T-cell (primary cell): ENCODE results near the gene ZCCHC14. TPM values are rescaled to one million over a fixed set of nuclear protein-coding genes. Genes with fewer than 3 reads are reported as not detected.
"Not testable (repeated sequence)": the region's sequence is repeated elsewhere in the genome, so short reads cannot be mapped to it uniquely, and the experiment has no call there.

Source experiments
- ATAC-seq, 4 experiments: fragments of 200-7000 bp in 3 of 4; fragments of 150-1000 bp in 1 of 4; cut with Tn5 transposase; replicated peaks in 1 of 4; 1 replicate in 3 of 4; 2 replicates in 1 of 4; pipeline ENCODE4 v1.10.0; 2021; ENCODE audit warnings: moderate library complexity in 3 of 4, mild to moderate bottlenecking in 2 of 4, moderate number of reproducible peaks in 1 of 4
- CTCF ChIA-PET, 2 donors: fragments of 300-600 bp; sonication (Branson Sonifier 250); formaldehyde crosslinking; loops; one replicate each; lab custom pipeline; 2022; ENCODE audit warnings: antibody characterized with exemption in 2 of 2; lab: Charles Lee
- POLR2A ChIA-PET, 2 donors: fragments of 300-600 bp; sonication (Branson Sonifier 250); formaldehyde crosslinking; loops; one replicate each; lab custom pipeline; 2022; ENCODE audit warnings: antibody characterized with exemption in 2 of 2; lab: Charles Lee
- DNase-seq, 35 experiments: peaks; one replicate each; pipeline versions ENCODE4 v3.0.0 to v3.0.0-alpha.2; 2013 to 2023
- H3K27ac ChIP-seq: one replicate; pipeline ENCODE4 v1.5.1; 2013; ENCODE audit warnings: low read length
- H3K27me3 ChIP-seq, 2 experiments: replicated peaks in 1 of 2; 1 replicate in 1 of 2; 2 replicates in 1 of 2; pipeline versions ENCODE4 v1.6.1 to v1.7.0; 2013; ENCODE audit warnings: low read length in 1 of 2, mixed read lengths in 1 of 2; ENCODE audit not compliant: control insufficient read depth in 2 of 2, insufficient read depth in 2 of 2; ENCODE audit errors: extremely low read depth in 1 of 2
- H3K36me3 ChIP-seq, 2 donors: 1 replicate in 1 of 2; 2 replicates in 1 of 2; pipeline versions ENCODE4 v1.6.1 to v1.7.0; 2013; ENCODE audit warnings: low read length in 1 of 2; ENCODE audit not compliant: control insufficient read depth in 2 of 2, insufficient read depth in 1 of 2; ENCODE audit errors: extremely low read depth in 1 of 2
- H3K4me1 ChIP-seq, 2 experiments: 1 replicate in 1 of 2; 2 replicates in 1 of 2; pipeline versions ENCODE4 v1.6.1 to v1.7.0; 2013; ENCODE audit warnings: low read length in 2 of 2, mixed read lengths in 1 of 2; ENCODE audit not compliant: insufficient read depth in 2 of 2, control insufficient read depth in 1 of 2; ENCODE audit errors: extremely low read depth in 1 of 2
- H3K4me3 ChIP-seq, 2 donors: 1 replicate in 1 of 2; 2 replicates in 1 of 2; pipeline versions ENCODE4 v1.5.1 to v1.7.0; 2013; ENCODE audit warnings: mild to moderate bottlenecking in 2 of 2, low read length in 1 of 2, moderate library complexity in 1 of 2; ENCODE audit not compliant: control insufficient read depth in 1 of 2; ENCODE audit errors: extremely low read depth in 1 of 2
- H3K9me3 ChIP-seq: 2 replicates; pipeline ENCODE4 v1.7.0; 2013
- H3K27ac Mint-ChIP-seq, 2 donors: one replicate each; pipeline ENCODE4 v1.8.0; 2020 to 2021; ENCODE audit warnings: mild to moderate bottlenecking in 2 of 2, mixed read lengths in 2 of 2
- H3K27me3 Mint-ChIP-seq, 2 donors: one replicate each; pipeline ENCODE4 v1.8.0; 2021 to 2022; ENCODE audit warnings: mixed read lengths in 2 of 2
- H3K36me3 Mint-ChIP-seq: one replicate; pipeline ENCODE4 v1.8.0; 2021; ENCODE audit warnings: mixed read lengths
- H3K4me1 Mint-ChIP-seq, 3 donors: one replicate each; pipeline ENCODE4 v1.8.0; 2020 to 2022; ENCODE audit warnings: mixed read lengths in 3 of 3, mild to moderate bottlenecking in 1 of 3
- H3K4me3 Mint-ChIP-seq, 3 donors: one replicate each; pipeline ENCODE4 v1.8.0; 2020 to 2022; ENCODE audit warnings: mild to moderate bottlenecking in 3 of 3, mixed read lengths in 3 of 3, moderate library complexity in 3 of 3
- H3K9me3 Mint-ChIP-seq, 3 donors: one replicate each; pipeline ENCODE4 v1.8.0; 2020 to 2022; ENCODE audit warnings: mixed read lengths in 3 of 3
- WGBS: methylation state at CpG from one replicate; pipeline ENCODE4 v1.1.5; 2013; ENCODE audit warnings: missing lambda C conversion rate; ENCODE audit not compliant: insufficient coverage; 5-methylcytosine and 5-hydroxymethylcytosine counted together
- total RNA-seq, 35 experiments: library from RNA in 6 of 35; stranded (reverse) in 6 of 35; fragments of 120-200 nt in 1 of 35; gene quantifications; one replicate each; pipeline versions ENCODE4 v1.2.1 to v1.2.4 and lab custom pipeline; 2013 to 2026

The ZCCHC14 gene
- total RNA-seq, 5 donors from 2014 or later (not counting 1 experiment from before 2014, with no cell fraction given), result 23.7 to 32.6 (median 27.3) TPM

GRCh38 chr16:87485792-87486191 lies 7.0 kb downstream of the ZCCHC14 start:
- 57% methylated on average over 4 of the region's 4 CpGs for WGBS
- H3K4me1 Mint-ChIP-seq, result peaks cover 87 to 90% (median 89%) of the 10 kb centered on the region in 3 donors
- not testable (repeated sequence) for H3K9me3 Mint-ChIP-seq

DNA sequence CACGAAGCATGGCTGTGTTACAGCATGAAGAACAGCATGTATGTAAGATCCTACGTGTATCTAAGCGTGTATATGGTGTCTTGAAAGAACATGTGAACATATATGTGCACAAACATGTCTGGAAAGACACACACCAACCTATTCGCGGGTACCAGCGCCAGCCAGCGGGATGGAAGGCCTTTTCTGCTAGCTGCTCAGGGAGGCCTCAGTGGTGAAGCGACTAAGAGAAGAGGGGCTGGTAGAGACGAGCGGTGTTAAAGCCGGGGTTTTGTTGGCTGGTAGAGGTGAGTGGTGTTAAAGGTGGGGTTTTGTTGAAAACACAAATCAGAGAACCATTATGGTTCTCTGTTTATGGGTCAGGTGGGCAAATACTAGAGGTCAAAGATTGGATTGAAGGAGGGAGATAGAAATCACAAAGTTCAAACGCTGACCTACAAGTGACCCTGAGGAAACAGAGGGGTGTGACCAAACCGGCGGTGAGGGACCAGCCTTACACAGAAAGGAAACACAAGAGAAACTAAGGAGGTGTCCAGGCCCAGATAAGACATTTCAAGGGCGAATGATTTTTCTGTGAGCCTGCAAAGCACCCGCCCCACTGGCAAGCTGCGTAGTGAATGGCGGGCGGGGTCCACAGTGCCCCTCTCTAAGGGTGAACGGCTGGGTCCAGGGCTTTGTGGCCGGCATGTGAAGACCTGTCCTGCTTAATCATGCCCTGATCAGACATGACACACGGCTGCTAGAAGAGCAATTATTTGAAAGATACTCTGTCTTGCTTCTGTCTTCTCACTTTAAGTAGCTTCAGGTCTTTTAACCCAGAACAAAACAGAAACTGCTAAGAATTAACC lies 8.1 kb downstream of the ZCCHC14 start:
- Histone ChIP-seq H3K36me3 (peaks cover 5 to 7% of the 10 kb centered on the region in 2 donors), H3K4me3 (no peak overlapping the region), H3K9me3 (no peaks in the 10 kb centered on the region), H3K27ac (peak overlapping the region; percentile 5), H3K27me3 (peaks cover 0 to 4% of the 10 kb centered on the region in 2 experiments), H3K4me1 (peaks cover 13 to 31% of the 10 kb centered on the region in 2 experiments)
- no peaks in the 10 kb centered on the region for H3K9me3 Mint-ChIP-seq
- peaks cover 30% of the 10 kb centered on the region for H3K36me3 Mint-ChIP-seq
- ChIA-PET POLR2A (interaction anchor here in 1 of 2 donors (0.7 kb wide), 1 partner anchor 25 kb away, joined by 9 read pairs; no protein-coding TSS in a partner anchor), CTCF (no interaction called here)
- H3K27me3 Mint-ChIP-seq, result no peaks in the 10 kb centered on the region
- ATAC-seq (no peak), DNase-seq (no peak)
- H3K4me1 Mint-ChIP-seq, result peaks cover 81 to 84% (median 83%) of the 10 kb centered on the region in 3 donors
- WGBS, result 79% methylated on average over 13 of the region's 22 CpGs
- peak overlapping the region; percentile 39 to 62 for H3K27ac Mint-ChIP-seq
- H3K4me3 Mint-ChIP-seq, result peak overlapping the region; percentile 4 to 71 (median 7)

More at GRCh38 chr16:87485792-87486191, 7.0 kb downstream of the ZCCHC14 start:
- H3K9me3 ChIP-seq, CTCF ChIA-PET, H3K4me3 ChIP-seq, H3K27me3 Mint-ChIP-seq, H3K36me3 ChIP-seq, POLR2A ChIA-PET, DNase-seq, H3K27me3 ChIP-seq: not testable (repeated sequence)
- Histone ChIP-seq H3K27ac (peak overlapping the region; percentile 7), H3K4me1 (peaks cover 23 to 38% of the 10 kb centered on the region in 2 experiments)
- ATAC-seq, result peak in 1 of 4 experiments; percentile 12
- H3K27ac Mint-ChIP-seq, result peak overlapping the region; percentile 39 to 62
- H3K4me3 Mint-ChIP-seq, result peak overlapping the region; percentile 1 to 71 (median 4)
- H3K36me3 Mint-ChIP-seq, result peaks cover 23% of the 10 kb centered on the region

DNA sequence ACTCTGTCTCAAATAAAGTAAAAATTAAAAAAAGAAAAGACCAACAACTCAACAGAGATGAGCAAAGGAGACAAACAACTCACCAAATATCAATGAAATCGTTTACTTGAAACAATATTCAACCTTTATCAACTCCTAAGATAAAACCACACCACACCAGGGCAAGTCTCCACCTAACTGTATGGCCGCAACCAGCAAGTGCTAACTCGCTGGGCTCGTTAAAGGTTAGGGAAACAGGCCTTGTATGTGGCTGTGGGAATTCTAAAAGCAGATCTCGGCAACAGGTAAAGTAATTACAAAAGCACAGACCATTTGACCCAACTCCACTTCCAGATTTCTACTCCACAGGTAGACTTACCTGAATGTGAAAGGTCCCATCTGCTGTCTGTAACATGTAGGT lies 9.3 kb downstream of the ZCCHC14 start:
- Histone ChIP-seq H3K27ac (no peak overlapping the region), H3K9me3 (no peaks in the 10 kb centered on the region), H3K4me1 (peaks cover 6 to 21% of the 10 kb centered on the region in 2 experiments), H3K27me3 (peaks cover 0 to 4% of the 10 kb centered on the region in 2 experiments), H3K4me3 (no peak overlapping the region), H3K36me3 (peaks cover 5 to 7% of the 10 kb centered on the region in 2 donors)
- peak overlapping the region in 1 of 3 donors; percentile 71 for H3K4me3 Mint-ChIP-seq
- peaks cover 71 to 73% (median 72%) of the 10 kb centered on the region in 3 donors for H3K4me1 Mint-ChIP-seq
- no peak for ATAC-seq
- ChIA-PET CTCF (no interaction called here), POLR2A (no interaction called here)
- no peaks in the 10 kb centered on the region for H3K27me3 Mint-ChIP-seq
- no peak for DNase-seq
- peaks cover 30% of the 10 kb centered on the region for H3K36me3 Mint-ChIP-seq
- no peaks in the 10 kb centered on the region for H3K9me3 Mint-ChIP-seq
- WGBS, result no CpG with 5 or more reads among the region's 5 CpGs
- H3K27ac Mint-ChIP-seq, result no peak overlapping the region

GRCh38 chr16:87482670-87483069 lies 10.2 kb downstream of the ZCCHC14 start:
- H3K4me1 Mint-ChIP-seq, result peaks cover 72 to 76% (median 74%) of the 10 kb centered on the region in 3 donors
- H3K27ac Mint-ChIP-seq, H3K27me3 ChIP-seq, H3K36me3 ChIP-seq, POLR2A ChIA-PET, H3K27ac ChIP-seq, H3K27me3 Mint-ChIP-seq, H3K4me3 Mint-ChIP-seq, H3K9me3 ChIP-seq, H3K4me3 ChIP-seq, ATAC-seq, DNase-seq, CTCF ChIA-PET, H3K9me3 Mint-ChIP-seq: not testable (repeated sequence)
- H3K4me1 ChIP-seq, result peaks cover 4 to 18% of the 10 kb centered on the region in 2 experiments
- no CpG with 5 or more reads among the region's 6 CpGs for WGBS
- H3K36me3 Mint-ChIP-seq, result peaks cover 33% of the 10 kb centered on the region

GRCh38 chr16:87482266-87482665 lies 10.6 kb downstream of the ZCCHC14 start:
- Histone ChIP-seq H3K27me3 (no peaks in the 10 kb centered on the region), H3K4me3 (no peak overlapping the region), H3K27ac (no peak overlapping the region), H3K9me3 (no peaks in the 10 kb centered on the region), H3K36me3 (peaks cover 5 to 7% of the 10 kb centered on the region in 2 donors), H3K4me1 (peaks cover 4 to 14% of the 10 kb centered on the region in 2 experiments)
- CTCF ChIA-PET, result no interaction called here
- Mint-ChIP-seq H3K4me1 (peaks cover 70 to 76% (median 72%) of the 10 kb centered on the region in 3 donors), H3K4me3 (no peak overlapping the region), H3K27me3 (no peaks in the 10 kb centered on the region), H3K9me3 (no peaks in the 10 kb centered on the region), H3K36me3 (peaks cover 33% of the 10 kb centered on the region), H3K27ac (peak overlapping the region in 1 of 2 donors; percentile 59)
- POLR2A ChIA-PET, result no interaction called here
- ATAC-seq, result no peak
- WGBS, result 84% methylated on average over 3 of the region's 9 CpGs
- no peak for DNase-seq

GRCh38 chr16:87481711-87482110 lies 11.1 kb downstream of the ZCCHC14 start:
- H3K36me3 ChIP-seq, H3K4me3 ChIP-seq, H3K9me3 Mint-ChIP-seq, H3K27me3 Mint-ChIP-seq, H3K27ac Mint-ChIP-seq, H3K9me3 ChIP-seq, H3K27me3 ChIP-seq, DNase-seq, H3K27ac ChIP-seq, ATAC-seq, H3K4me3 Mint-ChIP-seq, CTCF ChIA-PET, POLR2A ChIA-PET: not testable (repeated sequence)
- Mint-ChIP-seq H3K4me1 (peaks cover 64 to 72% (median 67%) of the 10 kb centered on the region in 3 donors), H3K36me3 (peaks cover 33% of the 10 kb centered on the region)
- 93% methylated on average over 3 of the region's 5 CpGs for WGBS
- peaks cover 4 to 11% of the 10 kb centered on the region in 2 experiments for H3K4me1 ChIP-seq
